HG03045 (cell line): ENCODE data around the gene NTRK2.

ENCODE experiments used
- ATAC-seq: cut with Tn5 transposase; IDR thresholded peaks from one replicate; pipeline ENCODE4 v1.9.1; 2021; ENCODE audit warnings: mild to moderate bottlenecking, moderate library complexity; ENCODE audit not compliant: unreplicated experiment

Gene NTRK2

DNA sequence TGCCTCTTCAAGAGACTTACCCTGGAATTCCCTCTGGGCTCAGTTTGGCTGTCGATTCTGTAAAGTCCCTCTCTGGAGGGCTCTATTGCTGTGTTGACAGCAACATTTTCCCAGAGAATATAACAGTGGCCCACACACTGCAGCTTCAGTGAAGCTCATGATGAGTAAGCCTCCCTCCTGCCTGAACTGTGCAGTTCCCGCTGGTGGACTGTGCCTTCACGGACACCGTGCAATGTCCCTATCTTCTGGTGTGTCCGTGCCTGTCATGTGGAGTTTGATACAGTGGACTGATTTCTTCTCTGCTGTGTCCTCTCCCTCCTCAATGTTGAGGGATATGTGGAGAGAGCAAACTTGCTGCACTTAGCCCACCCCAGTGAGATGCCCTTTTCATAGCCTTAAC is 109.0 kb downstream of the NTRK2 start:
- no peak for ATAC-seq

DNA sequence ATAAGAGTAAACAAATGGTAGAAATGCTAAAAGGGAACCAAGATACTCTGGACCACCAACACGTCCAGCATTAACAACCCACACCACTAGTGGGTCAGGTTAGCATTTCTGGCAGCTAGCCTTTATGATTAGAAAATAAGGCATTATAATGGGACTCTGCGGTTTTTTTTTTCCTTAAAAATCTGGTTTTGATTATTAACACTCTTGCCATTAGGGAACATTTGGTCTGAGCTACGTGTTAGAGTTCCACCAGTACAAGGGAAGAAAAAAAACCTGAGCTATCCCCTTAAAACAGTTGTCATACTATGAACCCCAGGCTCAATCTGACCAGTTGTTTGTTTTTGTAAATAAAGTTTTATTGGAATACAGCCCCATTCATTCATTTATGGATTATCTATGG is 110.4 kb downstream of the NTRK2 start:
- ATAC-seq, result no peak

DNA sequence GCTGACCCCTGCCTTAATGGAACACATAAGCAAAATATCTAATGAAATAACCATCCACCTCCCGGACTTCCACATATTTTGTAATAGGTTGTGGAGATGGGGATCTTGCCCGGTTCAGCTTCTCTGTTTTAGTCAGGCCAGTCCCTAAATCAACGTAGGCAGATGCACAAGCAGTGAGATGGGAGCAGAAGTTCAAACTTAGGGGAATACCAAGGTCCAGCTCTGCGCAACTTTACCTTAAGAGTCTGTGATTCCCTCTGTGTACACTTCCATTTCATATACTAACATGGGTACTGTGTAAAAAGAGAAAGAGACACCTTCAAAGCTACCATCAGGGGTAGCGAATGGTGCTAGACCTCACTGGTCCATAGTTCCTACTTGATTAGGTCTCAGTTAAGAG is 110.9 kb downstream of the NTRK2 start:
- no peak for ATAC-seq

DNA sequence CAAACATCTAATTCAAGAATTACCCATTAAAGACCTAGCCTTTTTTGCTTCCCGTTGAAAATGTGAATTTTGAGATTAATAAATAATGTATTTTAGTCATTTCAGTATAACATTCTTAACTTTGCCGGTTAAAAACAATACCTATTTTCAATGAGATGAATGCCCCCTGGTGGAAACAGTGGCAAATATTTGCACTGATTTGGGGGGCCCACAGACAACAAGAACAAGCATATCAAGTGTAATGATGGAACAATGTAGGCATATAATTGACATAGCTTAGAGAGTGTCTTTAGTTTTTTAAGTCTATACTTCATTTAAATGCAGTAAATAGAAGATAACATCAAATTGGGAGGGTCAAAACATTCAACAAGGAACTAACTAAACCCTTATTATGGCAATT is 111.9 kb downstream of the NTRK2 start:
- no peak for ATAC-seq

DNA sequence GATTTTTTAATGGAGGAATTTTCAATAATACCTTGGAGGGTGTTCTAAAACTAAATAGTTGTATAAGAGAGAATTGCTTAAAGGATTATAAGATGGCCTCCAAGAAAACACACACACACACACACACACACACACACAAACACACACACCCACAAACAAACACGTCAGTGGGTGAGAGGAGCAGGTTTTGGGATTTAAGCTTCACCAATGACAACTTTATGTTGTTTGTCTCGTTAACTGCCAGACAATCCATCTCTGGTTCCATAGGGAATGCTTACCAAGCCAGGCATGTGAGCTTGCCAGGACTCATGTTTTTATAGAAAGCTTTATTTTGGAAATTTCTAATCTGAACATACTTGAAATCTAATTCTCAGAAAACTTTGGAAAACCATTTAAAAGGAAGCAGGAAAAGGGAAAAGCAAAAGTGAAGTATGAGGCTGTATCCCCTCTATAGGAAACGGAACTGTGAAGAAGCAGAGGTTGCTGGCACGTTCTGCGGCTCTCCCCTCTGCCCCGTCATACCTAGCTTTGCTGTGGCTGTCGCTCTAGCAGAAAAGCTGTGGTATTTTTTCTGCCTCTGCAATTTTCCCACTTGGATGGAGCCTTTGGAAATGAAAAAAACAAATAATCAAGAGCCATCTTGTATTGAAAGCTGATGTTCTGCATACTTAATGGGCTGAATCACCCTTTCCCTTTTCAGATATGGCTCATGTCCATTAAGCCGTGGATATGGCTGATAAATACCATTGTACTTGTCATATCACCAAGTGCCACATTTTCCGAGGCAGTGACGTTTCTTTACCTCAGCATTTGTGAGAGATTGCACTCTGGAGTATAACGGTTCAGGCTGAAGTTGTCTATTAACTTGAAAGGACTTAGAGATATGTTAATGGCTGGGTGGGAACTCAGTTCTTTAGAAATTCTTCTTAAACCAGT is 112.7 kb downstream of the NTRK2 start:
- ATAC-seq, result no peak

DNA sequence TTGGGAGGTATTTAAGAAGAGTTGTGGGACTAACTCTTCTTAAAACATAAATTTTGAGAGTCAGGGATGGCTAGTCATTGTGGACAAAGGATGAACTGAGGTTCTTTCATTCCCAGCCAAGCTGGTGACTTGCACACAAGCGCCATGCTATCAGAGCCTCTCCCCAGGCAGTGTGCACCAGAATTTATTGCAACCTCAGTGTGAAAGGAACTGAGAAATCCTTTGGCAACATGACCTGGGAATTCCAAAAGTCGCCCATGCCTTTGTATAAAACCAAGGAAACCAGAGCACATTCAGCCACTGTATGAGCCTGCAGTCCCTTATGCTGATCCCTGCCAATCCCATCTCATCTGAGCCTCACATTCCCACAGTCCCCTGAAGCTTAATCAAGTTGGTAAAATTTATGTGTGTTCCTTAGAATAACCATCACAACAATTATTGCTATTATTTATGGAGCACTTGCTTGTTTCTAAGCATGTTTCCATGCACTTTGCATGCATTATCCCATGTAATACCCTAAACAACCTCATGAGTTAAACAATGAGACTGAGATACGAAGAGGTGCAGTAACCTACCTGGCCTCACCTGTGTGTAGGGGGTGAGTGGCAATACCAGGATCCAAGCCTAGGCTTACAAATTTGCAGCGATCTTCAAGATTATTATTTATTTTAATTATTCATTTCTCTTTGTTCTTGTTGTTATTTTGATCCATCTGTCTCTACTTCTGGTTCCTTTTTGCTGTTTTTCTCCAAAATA is 116.4 kb downstream of the NTRK2 start:
- ATAC-seq, result no peak

DNA sequence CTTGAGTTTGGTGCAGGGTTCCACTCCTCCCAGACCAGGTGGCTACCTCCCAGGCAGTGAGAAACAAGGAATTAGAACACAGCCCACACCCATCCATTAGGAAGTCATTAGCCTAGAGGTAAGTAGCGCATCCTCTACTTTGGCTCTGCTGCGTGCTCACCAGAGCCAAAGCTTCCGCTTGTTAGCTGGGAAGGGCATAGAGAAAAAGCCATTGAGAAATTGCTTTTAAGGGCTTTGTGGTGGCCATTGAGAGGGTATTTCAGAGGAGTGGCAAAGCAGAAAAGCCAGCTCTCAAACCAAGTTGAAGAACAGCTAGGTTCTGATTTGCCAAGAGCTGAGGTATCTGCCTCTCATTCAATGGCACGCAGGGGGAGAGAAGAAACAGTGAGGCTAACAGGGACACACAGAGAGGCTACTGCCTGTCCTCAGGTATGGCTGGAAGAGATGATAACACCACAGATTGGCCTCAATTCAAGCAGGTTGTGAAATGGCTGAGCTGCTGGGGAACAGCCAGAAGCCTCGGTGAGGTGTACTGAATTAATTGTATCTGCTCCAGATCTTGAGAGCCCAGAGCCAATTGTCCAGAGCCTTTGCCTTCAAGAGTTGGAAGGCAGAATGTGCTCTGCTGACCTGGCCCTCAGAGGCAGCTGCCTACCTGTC is 119.4 kb downstream of the NTRK2 start:
- ATAC-seq, result no peak

DNA sequence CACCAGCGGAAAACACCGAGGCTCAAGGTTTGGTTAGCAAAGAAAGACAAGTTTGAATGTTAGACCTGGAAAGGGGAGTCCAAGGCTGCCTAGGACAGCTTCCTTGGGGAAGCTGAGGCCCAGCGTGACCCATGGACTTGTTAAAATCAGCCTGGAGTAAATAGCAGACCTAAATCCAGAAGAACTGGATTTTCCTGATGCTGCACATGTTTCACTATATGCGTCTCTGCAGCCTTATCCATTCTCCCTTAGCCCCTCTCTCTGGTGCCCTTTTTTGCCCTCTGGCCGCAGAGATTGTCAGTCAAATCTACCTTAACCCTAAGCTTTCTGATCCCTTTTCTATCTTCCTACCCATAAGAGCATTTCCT is 119.9 kb downstream of the NTRK2 start:
- no peak for ATAC-seq

DNA sequence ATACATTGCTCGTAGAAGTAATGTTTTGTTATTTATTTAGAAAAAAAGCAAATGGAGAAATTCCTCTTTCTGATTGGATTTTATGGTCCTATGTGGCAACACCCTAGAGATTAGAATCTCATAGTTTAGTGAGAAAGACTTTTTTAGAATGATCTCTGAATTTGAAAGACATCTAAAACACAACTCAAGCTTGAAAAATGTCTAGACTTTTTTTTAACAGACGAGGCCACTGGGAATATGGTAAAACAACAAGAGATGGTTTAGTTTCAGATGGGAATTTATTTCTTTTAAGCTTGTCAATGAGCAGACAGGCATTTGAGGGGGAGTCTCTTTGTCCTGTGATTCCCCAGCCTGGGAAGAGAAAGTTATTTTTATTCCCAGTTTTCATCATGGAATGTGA is 122.1 kb downstream of the NTRK2 start:
- no peak for ATAC-seq

DNA sequence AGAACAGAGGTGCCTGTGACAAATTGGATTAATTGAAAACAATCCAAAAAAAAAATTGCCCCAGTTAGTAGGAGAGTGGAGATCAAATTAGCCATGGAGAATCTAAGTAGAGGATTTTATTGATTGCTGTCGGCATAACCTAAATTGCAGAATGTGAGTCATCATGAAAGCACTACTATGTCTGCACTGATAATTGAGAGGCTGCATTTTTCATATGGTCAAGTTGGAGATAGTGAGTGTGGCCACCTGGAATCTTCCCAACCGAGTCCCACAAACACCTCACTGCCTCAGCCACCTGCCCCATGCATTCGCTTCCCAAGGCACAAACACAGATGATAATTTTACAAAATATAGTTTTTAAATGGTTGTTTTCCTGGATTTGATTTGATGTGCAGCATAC is 123.7 kb downstream of the NTRK2 start:
- ATAC-seq, result no peak

DNA sequence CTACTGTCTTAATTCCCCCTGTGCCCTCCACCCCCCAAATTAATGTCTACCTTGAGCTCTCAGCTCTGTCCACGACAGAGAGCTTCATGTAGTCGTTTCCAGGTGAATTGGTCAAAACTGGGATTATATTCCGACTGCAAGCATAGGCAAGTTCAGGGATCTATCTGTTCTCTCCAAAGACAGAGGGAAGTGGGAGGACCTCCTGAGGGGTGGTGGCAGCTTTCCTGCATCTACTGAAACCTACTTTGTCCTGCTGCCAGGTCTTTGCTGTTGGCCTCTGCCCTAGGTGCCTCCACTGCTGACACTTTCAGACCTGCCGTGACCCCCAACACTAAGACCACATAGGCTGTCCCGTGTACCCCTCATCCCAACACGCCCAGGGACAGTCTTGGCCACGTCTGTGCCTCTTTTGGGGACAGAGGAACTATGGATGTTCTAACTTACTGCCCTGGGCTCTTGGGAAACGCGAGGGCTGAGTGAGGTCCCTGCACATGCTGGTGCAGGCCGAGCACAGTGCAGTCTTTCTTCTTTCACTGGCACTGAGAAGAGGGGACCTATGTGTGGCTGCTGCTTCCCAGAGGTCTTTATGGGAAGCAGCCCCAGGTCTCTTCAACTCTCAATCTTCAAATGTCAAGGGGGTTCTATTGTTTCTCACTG is 125.6 kb downstream of the NTRK2 start:
- ATAC-seq, result no peak

DNA sequence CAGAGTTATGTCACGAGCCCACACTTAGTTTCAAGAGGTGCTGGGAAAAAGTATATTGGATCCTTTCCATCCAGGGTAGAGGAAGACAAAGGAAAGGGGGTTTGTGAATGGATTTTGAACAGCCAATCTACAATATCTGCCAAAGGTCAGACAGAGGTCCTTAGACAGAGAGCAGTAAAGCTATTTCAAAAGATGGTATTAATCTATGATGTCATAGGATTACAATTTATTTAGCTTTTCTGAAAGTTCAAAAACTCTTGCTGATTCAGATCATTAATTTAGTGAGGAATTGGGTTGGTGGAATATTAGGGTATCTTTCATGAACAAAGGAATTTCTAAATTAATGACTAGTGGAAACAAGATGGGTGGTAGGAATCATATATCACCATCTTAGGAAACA is 126.9 kb downstream of the NTRK2 start:
- ATAC-seq, result no peak

DNA sequence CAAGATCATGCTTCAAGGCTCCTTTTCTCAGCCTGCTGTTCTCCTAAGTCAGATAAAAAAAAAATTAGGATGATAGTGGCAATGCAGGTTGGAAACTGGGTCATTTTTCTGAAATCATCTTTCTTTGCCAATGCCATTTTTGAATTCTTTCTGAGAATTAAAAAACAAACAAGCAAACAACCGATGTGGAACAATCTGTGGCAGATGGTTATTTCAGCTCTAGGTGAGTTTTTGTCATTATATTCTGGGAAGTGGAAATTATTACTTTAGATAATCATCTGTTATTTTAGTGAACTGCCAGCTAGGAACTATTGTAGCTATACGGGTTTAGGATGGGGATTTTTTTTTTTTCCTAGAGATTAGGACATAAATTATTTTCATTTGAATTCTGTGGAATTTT is 129.7 kb downstream of the NTRK2 start:
- no peak for ATAC-seq

DNA sequence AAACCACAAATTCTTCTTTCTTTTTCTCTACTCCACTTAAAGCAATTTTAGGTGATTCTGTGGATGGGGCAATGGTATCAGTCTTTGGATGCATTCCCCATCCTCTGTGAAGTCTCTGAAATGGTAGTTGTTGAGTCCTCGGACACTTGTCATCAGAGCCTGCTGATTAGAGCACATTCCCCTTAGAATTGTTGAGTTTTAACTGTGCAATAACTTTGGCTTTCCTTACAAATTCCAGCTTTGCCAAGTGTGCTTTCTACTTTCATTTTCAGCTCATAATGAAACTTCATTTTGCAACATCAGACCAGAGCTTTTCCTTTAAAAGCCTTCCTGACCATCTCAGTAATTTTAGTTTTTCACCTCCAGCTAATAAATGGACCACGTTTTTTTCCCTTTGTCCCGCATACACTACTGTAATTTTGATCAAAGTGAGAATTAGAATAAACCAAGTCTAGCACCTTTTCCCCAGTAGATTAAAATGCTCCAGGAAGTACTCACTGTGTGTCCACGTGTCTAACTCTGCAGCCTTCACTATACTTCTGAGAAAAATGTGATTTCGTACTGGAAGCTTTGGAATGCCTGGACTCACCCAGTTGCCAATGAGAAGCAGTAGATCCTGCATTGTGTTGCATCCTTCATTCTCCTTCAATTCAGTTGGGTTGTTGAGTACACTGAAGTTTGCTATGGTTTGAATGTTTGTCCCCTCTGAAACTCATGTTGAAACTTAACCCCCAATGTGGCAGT is 135.6 kb downstream of the NTRK2 start:
- ATAC-seq, result no peak

DNA sequence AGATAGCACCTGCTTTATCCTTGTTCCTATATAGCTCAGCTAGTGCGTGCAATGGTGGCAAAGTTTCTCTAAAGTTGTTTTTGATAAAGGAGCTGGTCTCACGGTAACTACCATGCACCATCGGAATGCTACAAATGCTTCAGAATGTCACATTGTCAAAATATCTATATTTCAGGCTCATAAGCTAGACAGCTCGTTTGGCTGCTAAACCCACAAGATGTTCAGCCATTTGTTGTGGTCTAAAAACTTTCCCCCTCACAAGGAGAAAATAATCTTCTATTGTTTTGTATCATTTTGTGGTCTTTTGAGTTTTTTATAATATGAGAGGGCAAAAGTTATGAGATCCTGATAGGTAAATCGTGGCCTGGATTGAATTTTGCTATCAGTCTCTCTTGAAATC is 137.9 kb downstream of the NTRK2 start:
- ATAC-seq, result no peak

DNA sequence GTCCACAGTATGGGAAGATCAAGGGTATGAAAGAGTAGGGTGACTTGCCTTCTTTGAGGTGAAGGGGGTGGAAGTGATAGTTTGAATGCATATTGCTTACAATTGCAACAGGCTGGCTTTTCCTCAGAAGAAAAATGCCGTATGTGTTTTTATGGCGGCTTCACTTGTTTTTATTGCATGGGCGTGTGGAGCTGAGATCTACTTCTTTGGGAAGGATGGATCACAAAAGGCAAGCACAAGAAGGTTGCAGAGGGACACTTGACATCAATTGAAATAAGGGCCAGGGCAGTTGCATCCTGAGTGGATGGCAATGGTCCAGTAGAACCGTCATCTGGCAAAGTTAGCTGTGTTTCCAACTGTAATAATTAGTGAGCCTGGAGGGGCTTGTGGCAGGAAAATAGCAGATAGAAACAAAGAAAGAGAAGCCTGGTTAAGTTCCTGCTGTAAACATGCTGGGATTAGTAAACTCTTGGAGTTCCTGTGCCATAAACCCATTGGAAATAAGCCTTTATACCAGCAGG is 138.4 kb downstream of the NTRK2 start:
- ATAC-seq, result no peak

DNA sequence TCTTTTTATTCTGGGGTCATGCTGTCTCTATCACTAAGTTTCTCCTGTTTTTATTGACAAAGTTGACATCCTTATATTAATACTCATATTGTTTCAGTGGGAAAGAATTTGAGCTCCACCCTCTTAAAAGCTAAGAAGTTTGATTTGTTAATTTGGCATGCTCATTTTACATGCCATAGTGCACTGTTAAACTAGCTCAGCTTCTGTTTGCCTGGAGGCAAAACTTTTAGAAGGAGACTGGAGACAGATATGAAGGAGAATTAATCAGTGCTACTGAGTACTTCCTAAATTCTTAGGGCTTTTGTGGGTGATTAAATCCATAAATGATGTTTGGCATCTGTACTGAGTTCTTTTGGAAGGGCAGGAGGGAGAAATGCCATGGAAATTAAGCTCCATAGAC is 138.9 kb downstream of the NTRK2 start:
- ATAC-seq, result no peak

DNA sequence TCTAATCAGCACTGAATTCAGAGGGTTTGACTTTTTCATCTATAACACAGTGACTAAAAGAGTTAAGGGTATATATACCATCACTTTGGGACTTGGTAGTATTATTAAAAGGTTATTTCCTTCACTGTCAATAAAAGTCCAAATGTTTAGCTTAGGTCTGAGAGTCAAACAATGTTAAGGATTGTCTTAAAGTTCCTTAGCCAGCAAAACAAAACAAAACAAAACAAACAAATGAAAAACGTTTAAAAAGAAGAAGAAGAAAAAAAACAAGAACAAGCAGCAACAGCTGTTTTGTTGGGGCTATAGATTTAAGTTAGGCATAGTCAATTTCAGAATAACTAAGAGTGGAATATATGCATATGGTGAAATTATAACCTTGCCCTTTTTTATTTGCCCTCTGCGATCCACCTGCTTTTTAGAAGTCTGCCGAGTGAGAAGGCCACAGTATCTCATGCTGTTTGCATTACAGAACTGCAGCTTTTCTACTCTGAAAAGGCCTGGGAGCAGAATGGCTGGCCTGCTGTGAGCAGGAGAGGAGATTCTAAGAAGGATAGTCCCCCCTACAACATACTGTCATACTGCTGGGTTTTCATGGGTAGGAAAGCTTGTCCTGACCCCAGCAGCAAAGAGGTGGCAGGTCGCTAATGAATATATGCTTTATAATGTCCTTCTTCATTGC is 141.7 kb downstream of the NTRK2 start:
- ATAC-seq, result no peak

DNA sequence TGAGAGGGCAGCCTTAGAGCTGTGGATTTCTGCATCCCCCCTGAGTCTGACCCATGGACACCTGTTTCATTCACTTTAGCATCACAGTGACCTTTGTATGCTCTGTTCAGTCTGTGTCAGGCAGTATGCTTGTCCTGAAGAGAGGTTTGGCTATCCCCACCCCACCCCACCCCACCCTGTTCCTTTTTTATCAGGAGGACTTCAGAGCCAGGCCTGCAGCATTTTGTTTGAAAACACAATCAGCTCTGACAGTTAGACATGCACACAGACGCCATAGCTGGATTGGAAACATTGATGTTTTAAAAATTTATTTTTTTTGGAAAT is 142.2 kb downstream of the NTRK2 start:
- no peak for ATAC-seq

DNA sequence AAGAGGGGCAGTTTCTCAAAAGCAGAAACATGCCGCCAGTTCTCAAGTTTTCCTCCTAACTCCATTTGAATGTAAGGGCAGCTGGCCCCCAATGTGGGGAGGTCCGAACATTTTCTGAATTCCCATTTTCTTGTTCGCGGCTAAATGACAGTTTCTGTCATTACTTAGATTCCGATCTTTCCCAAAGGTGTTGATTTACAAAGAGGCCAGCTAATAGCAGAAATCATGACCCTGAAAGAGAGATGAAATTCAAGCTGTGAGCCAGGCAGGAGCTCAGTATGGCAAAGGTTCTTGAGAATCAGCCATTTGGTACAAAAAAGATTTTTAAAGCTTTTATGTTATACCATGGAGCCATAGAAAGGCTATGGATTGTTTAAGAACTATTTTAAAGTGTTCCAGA is 142.8 kb downstream of the NTRK2 start:
- no peak for ATAC-seq
